ENCODE results near the gene TBX1. TPM values are rescaled to one million over a fixed set of nuclear protein-coding genes. Genes with fewer than 3 reads are reported as not detected.

Gene TBX1
- total RNA-seq, 4 donors from 2014 or later, result 0.18 to 4.4 (median 0.26) TPM

GRCh38 chr22:19762568-19763457 is 2.2 kb downstream of the TBX1 start:
- peaks cover 15 to 55% (median 30%) of the 10 kb centered on the region in 3 donors for H3K4me1 ChIP-seq
- no peaks in the 10 kb centered on the region for H3K9me3 ChIP-seq
- TF ChIP-seq POLR2A (IDR thresholded peaks at IDR 0.05), result no peak
- TF ChIP-seq CTCF (IDR thresholded peaks at IDR 0.05), result no peak
- peaks cover 0 to 99% (median 9%) of the 10 kb centered on the region in 4 donors for H3K27me3 ChIP-seq
- H3K36me3 ChIP-seq, result no peaks in the 10 kb centered on the region
- DNase-seq, result no peak
- WGBS, 2 donors, result 91 to 95% methylated on average over 18 to 21 of the region's 34 CpGs
- intact Hi-C loops (cut with DNase I), result no loop called here
- no peak overlapping the region for H3K27ac ChIP-seq
- peak overlapping the region in 1 of 4 donors; percentile 39 for H3K4me3 ChIP-seq

- Histone ChIP-seq H3K9me3 (no peaks in the 10 kb centered on the region), H3K4me1 (peaks cover 15 to 59% (median 30%) of the 10 kb centered on the region in 3 donors), H3K4me3 (no peak overlapping the region), H3K27ac (no peak overlapping the region), H3K27me3 (peaks cover 0 to 99% (median 9%) of the 10 kb centered on the region in 4 donors), H3K36me3 (no peaks in the 10 kb centered on the region)
- no peak for DNase-seq
- intact Hi-C loops (cut with DNase I), result no loop called here
- WGBS, 2 donors, result 89 to 95% methylated on average over 7 to 8 of the region's 39 CpGs
- TF ChIP-seq CTCF (IDR thresholded peaks at IDR 0.05) (no peak), POLR2A (IDR thresholded peaks at IDR 0.05) (no peak)
Measured at GRCh38 chr22:19763458-19764298, 3.1 kb downstream of the TBX1 start.

- peaks cover 15 to 54% (median 26%) of the 10 kb centered on the region in 3 donors for H3K4me1 ChIP-seq
- no peak overlapping the region for H3K4me3 ChIP-seq
- H3K27ac ChIP-seq, result no peak overlapping the region
- peaks cover 0 to 98% (median 9%) of the 10 kb centered on the region in 4 donors for H3K27me3 ChIP-seq
- 100% methylated on average over 1 of the region's 17 CpGs; no CpG with 5 or more reads in 1 of the 2 donors for WGBS, 2 donors
- TF ChIP-seq CTCF (IDR thresholded peaks at IDR 0.05) (no peak), POLR2A (IDR thresholded peaks at IDR 0.05) (no peak)
- H3K36me3 ChIP-seq, result no peaks in the 10 kb centered on the region
- intact Hi-C loops (cut with DNase I), result no loop called here
- DNase-seq, result no peak
- H3K9me3 ChIP-seq, result no peaks in the 10 kb centered on the region
Measured at GRCh38 chr22:19764299-19764593, 3.7 kb downstream of the TBX1 start.

GRCh38 chr22:19764636-19765476 is 4.3 kb downstream of the TBX1 start:
- H3K27me3 ChIP-seq, result peaks cover 0 to 98% (median 4%) of the 10 kb centered on the region in 4 donors
- H3K4me1 ChIP-seq, result peaks cover 10 to 48% (median 19%) of the 10 kb centered on the region in 3 donors
- WGBS, 2 donors, result 89 to 93% methylated on average over 10 to 17 of the region's 25 CpGs
- intact Hi-C loops (cut with DNase I), result no loop called here
- no peaks in the 10 kb centered on the region for H3K9me3 ChIP-seq
- DNase-seq, result no peak
- peak overlapping the region in 1 of 4 donors; percentile 57 for H3K4me3 ChIP-seq
- TF ChIP-seq POLR2A (IDR thresholded peaks at IDR 0.05) (no peak), CTCF (IDR thresholded peaks at IDR 0.05) (no peak)
- no peaks in the 10 kb centered on the region for H3K36me3 ChIP-seq
- peak overlapping the region in 1 of 4 donors; percentile 70 for H3K27ac ChIP-seq
